Forelimb muscle (tissue), 1 donor: Measurements from ENCODE around the gene VNN1. TPM values are rescaled to one million over a fixed set of nuclear protein-coding genes. Genes with fewer than 3 reads are reported as not detected.
A peak's percentile ranks its signal among the peaks of the same experiment; 100 is the strongest.
"Not testable (repeated sequence)": the region's sequence is repeated elsewhere in the genome, so short reads cannot be mapped to it uniquely, and the experiment has no call there.

Experiments used
- DNase-seq: peaks from one replicate; pipeline ENCODE4 v3.0.0-alpha.2; 2013; ENCODE audit warnings: low read depth
- polyA plus RNA-seq: library from polyadenylated mRNA; unstranded; fragments of 120-200 nt; gene quantifications from one replicate; pipeline ENCODE4 v1.2.1, GENCODE V29; 2013; ENCODE audit not compliant: insufficient read length

The VNN1 gene
- polyA plus RNA-seq, 1 donor: 0.28 TPM

DNA sequence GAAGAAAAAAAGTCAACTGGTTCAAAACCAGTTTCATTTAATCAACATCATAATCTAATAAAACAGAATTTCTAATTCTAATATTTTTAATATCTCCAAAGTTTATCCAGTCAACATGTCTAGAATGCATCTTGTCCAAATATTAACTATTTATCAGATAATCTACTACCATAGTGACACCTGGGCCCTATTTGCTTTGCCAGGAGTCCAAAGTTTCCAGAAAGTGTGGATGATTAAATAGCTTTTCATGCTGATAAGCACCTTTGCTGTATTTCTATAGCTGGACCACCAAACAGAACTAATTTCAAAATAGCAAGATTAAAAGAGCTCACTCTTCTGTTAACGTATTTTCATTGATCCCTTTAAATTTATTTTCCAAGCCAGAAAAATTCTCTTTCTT, 42.6 kb downstream of the VNN1 start:
- no peak for DNase-seq

DNA sequence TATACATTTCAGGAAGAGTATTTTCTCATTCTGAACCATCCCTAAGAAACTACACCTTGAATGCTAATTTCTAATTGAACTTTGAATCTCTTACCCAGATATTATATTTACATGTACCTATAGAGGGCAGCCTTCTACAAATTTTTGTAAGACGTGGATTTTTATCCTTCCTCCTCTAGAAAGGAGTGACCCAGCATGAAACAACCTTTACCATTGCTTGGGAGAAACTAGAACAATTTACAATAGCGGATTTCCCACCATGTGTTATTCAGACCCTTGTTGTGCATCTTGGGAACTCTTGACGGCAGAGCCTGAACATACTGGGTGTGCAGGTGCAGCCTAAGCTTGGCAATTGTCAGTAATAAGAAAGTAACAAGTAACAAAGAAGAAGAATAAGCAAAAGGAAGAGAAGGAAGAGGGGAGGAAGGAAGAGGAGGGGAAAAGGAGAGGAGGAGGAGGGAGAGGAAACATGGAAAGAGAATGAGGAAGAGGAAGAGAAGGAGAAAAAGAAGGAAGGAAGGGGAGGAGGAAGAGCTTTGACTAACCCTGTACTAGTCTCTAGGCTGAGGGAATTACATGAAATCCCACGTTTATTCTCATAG, 44.1 kb downstream of the VNN1 start:
- peak; percentile 4 for DNase-seq

DNA sequence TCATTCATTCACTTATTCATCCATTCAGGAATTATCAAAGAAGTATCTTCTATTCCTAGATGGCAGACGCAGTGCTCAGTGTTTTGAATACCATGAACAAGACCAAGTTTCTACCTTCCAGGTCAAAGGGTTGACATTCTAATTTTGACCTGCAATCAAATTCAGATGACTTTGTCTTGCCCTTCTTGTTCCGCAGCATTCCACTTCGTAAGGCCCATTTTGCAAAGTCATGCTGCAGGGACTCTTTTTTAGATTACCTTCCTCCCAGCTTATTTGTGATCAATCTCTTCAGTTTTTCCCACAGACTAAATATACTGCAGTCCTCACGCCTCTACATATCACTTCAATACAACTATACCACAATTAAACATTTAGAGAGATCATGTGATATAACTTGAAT, 47.7 kb downstream of the VNN1 start:
- DNase-seq: no peak

DNA sequence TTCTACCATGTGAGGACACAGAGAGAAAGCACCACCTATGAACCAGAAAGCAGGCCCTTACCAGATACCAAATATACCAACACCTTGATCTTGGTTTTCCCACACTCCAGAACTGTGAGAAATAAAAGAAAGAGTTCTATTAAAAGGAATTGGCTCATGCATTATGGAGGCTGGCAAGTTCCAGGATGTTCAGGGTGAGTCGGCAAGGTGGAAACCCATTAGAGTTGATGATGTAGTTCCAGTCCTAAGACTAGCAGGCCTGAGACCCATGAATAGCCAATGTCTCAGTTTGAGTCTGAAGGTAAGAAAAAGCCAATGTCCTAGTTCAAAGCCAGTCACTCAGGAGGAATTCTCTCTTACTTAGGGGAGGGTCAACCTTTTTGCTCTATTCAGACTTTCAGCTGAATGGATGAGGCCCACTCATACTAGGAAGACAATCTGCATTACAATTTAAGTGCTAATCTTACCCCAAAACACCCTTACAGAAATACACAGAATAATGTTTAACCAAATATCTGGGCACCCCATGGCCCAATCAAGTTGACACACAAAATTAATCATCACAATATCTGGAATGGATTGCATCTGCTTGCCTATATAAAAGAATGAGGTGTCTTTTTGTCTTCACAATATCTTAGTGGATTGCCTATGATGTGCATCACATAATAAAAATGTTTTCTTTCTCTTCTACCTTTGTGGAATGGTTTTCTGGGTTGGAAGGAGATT, 49.4 kb downstream of the VNN1 start:
- DNase-seq: no peak

DNA sequence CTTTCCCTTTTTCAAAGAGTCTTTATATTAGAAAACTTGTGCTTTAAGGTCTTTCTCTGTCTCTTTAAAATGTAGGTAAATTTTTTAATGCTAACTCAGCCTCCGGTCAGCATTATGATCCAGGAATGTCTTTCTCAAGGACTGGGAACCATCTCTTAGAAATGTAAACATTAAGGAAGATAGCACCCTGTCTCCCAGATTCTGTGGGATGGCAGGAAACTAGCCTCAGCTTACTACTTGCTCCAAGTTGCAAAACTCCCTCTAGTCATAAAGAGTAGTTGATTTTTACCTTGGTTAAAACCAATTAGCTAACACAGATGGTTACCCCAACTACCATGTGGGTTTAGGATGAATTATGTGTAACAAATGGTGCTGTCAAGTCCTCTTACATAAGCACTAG, 50.2 kb downstream of the VNN1 start:
- no peak for DNase-seq

DNA sequence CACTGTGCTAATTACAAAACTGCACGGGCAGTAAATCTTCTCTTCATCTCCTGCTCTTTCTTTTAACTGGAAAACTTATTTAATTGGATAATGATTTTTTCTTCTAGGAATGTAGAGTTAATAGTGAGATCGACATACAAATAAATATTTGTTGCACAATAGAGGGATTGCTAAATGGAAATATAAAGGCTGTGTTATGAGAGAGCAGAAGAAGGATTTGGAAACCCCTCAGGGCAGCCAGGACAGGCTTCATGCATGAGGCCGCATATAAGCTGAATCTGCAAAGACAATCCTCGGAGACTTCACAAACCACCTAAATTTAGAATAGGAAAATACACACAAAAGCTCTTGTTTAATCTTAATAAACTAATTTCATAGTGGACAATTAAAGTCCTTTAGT, 51.9 kb downstream of the VNN1 start:
- DNase-seq: no peak

DNA sequence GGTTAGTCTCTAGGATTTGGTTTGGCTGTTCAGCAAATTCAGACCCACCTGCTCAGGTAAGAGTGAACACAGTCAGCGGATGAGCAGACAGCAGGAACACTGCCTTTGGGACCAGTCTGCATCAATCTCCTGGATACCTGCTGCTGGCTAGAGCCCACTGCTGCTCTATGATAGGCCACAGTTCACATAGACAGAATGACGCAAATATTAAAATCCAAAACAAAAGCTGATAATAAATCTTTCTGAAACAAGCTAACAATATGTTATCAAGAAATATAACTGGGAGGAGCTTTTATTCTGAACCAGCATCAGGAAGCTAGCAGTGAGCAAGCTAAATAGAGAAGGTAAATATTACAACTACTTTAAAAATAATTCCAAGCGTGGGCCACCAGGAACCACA, 54.8 kb downstream of the VNN1 start, which contains the start of gene TAAR1:
TAAR1 (minus strand) TSS at position 101 of the 400 bp plus-strand sequence. CDS start 13,179 bp downstream, outside the sequence.
- no peak for DNase-seq

DNA sequence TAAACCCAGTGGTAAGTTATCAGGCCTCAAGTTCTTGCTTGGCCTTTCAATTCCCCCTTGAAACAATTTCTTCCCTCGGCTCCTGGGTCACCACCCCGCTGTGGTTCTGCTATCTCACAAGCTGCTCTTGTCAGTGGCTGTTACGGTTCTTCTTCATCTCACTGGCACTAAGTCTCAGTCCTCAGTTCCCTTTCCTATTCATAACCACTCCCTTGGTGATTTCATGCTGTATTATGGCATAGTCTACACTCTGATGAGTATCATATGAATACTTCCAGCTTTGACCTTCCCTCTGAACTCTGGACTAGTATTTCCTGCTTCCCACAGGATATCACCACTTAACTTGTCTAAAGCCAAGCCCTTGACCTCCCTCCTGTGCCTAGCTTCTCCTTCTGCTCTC, 62.8 kb downstream of the VNN1 start:
- DNase-seq: no peak

DNA sequence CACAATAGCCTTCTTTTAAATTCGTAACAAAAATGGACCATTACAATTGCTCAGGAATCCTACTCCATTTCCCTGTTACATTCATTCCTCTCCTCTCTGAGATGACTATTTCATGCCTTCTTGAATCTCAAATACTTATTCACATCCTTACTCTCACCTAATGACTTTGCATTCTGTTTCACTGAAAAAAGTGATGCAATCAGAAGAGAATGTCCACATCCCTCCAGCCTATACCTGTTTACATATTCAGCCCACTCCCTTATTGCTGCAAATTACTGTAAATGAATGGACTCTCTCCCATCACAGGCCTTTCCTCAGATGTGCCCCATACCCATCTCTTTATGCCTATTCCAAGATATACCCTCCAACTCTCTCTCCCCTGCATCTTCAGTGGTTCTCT, 63.4 kb downstream of the VNN1 start:
- no peak for DNase-seq

DNA sequence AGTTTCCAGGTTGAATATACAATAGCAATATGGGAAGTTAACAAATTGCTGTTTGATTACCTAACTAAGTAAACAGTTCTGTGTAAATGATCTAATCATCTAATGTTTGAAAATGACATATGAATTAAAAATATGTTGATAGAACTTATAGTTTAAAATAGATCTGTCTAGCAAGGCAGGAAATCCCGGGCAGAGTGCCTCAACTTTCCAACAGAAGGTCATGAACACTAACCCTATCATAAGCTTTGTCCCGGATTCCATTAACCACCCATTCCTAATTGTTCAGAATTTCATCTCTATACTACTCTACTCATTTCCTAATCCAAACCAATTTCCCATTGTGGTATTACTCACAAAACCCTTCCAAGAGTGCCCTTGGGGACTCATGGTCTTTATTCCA, 65.0 kb downstream of the VNN1 start:
- DNase-seq: no peak

DNA sequence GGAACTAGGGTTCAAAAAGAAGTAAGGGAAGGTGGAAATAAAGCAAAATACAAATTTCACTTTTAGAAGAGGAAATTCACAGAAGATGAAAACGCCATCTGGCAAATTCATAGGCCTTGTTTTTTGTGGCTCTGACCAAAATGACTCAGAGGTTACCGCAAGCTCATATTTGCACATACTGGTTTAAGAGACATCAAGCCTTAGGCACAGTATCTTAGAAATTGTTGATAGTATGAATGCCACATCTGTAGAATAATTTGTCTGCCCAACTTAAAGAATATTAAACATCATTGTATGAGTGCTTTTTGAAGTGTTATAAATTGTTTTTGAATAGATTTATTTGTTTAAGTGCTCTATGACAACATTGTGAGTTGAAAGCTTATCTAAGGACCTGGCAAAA, 65.5 kb downstream of the VNN1 start:
- no peak for DNase-seq

DNA sequence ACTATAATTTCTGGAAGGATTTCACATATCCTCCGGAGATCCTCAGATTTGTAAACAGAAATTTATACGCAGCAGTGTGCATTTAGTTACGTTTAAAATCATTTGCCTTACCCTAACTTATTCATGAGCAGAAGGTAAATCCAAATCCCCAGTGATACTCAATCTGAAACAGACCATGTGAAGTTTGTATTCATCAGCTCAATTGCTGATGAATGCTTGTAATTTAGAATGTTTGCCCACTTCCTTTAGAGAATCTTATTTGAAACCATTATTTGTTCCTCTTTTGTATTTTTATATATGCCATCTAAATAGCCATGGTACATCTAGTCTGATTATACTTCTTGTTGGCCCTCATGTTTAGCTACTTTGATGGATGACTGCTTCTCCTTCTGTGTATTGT, 70.3 kb downstream of the VNN1 start:
- DNase-seq: no peak

DNA sequence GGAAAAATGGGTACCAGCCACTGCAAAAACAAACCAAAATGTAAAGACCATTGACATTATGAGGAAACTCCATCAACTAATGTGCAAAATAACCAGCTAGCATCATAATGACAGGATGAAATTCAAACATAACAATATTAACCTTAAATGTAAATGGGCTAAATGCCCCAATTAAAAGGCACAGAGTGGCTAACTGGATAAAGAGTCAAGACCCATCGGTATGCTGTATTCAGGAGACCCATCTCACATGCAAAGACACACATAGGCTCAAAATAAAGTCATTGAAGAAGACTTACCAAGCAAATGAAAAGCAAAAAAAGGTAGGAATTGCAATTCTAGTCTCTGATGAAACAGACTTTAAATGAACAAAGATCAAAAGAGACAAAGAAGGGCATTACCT, 76.7 kb downstream of the VNN1 start:
- DNase-seq: not testable (repeated sequence)

DNA sequence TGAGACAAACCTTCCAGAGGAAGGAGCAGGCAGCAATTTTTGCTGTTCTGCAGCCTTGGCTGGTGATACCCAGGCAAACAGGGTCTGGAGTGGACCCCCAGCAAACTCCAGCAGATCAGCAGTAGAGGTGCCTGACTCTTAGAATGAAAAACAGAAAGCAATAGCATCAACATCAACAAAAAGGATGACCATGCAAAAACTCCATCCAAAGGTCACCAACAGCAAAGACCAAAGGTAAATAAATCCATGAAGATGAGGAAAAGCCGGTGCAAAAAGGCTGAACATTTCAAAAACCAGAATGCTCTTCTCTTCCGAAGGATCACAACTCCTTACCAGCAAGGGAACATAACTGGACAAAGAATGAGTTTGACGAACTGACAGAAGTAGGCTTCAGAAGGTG, 77.9 kb downstream of the VNN1 start:
- not testable (repeated sequence) for DNase-seq

DNA sequence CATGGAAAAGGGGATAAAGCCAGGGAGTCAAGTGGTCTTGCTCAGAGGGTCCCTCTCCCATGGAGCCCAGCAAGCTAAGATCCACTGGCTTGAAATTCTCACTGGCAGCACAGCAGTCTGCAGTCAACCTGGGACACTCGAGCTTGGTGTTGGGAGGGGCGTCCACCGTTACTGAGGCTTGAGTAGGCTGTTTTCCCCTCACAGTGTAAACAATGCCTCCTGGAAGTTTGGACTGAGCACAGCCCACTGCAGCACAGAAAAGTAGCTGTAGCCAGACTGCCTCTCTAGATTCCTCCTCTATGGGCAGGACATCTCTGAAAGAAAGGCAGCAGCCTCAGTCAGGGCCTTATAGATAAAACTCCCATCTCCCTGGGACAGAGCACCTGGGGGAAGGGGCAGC, 78.6 kb downstream of the VNN1 start:
- not testable (repeated sequence) for DNase-seq

DNA sequence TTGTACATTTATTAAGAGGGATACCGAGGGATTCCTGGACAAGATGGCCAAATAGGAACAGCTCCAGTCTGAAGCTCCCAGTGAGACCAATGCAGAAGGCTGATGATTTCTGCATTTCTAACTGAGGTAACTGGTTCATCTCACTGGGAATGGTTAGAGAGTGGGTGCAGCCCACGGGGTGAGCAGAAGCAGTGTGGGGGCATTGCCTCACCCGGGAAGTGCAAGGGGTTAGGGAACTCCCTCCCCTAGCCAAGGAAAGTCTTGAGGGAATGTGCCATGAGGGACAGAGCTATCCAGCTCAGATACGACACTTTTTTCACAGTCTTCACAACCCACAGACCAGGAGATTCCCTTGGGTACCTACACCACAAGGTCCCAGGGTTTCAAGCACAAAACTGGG, 79.1 kb downstream of the VNN1 start:
- no peak for DNase-seq

DNA sequence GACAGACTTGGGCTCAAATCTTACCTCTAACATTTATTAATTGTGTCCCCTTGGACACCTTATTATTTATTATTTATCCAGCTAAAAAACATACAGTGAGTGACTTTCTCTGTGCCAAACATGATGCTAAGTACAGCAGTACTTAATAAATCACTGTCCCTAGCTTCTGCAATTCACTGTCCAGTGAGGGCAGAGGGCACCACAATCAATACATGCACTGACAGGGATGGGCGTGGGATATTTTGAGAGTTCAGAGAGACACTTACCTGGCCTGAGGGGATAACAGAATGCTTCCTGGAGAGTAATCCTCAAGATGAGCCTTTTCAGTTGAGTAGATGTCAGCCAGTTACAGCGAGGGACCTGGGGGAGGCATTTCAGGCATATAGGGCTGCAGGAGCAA, 80.5 kb downstream of the VNN1 start:
- DNase-seq: no peak

Other genes with a start within 250 kb of the VNN1 start
- 34.9 TPM for gene STX7, start 200.9 kb downstream of the VNN1 start, polyA plus RNA-seq
- gene TAAR9, start 175.8 kb downstream of the VNN1 start, polyA plus RNA-seq: not detected
- not detected for gene TAAR8, start 161.4 kb downstream of the VNN1 start, polyA plus RNA-seq
- gene TAAR6, start 143.7 kb downstream of the VNN1 start, polyA plus RNA-seq: not detected
- gene TAAR5, start 124.3 kb downstream of the VNN1 start, polyA plus RNA-seq: not detected
- gene TAAR2, start 89.8 kb downstream of the VNN1 start, polyA plus RNA-seq: not detected
- not detected for gene TAAR1, start 54.9 kb downstream of the VNN1 start, polyA plus RNA-seq
- 0.29 TPM for gene VNN2, start 43.8 kb upstream of the VNN1 start, polyA plus RNA-seq
- 7.7 TPM for gene SLC18B1, start 84.6 kb upstream of the VNN1 start, polyA plus RNA-seq
- 2,541 TPM for gene RPS12, start 100.5 kb upstream of the VNN1 start, polyA plus RNA-seq